ENCODE results near the gene PLEKHH1.

PLEKHH1 gene

DNA sequence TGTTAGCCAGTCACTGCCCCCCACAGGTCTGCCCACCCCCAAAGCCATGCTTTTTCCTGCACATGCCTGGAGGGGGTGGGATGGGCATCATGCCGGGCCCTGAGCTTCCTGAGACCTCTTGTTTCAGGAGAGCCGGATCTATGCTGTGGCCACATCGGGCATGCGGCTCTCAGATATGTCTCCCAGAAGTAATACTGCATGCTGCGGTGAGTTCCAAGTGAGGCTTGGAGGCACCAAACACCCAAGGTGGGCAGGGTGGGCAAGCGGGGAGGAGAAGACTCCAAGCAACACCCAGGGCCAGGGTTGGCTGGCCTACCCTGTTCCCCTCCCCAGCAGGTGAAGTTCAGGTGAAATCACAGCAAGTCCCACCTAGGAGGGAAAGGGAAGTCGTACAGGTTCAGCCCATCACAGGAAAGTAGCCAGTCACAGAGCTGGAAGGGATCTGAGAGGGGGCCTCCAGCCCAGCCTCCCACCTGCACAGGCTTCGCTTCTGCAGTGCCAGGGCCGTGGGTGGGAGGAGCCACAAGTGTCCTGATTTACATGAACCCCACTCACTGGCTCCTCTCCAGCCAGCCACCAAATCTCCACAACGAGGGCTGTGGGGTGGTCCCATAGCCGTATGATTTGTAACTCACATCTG, 36.0 kb downstream of the PLEKHH1 start:
- no peak for DNase-seq

DNA sequence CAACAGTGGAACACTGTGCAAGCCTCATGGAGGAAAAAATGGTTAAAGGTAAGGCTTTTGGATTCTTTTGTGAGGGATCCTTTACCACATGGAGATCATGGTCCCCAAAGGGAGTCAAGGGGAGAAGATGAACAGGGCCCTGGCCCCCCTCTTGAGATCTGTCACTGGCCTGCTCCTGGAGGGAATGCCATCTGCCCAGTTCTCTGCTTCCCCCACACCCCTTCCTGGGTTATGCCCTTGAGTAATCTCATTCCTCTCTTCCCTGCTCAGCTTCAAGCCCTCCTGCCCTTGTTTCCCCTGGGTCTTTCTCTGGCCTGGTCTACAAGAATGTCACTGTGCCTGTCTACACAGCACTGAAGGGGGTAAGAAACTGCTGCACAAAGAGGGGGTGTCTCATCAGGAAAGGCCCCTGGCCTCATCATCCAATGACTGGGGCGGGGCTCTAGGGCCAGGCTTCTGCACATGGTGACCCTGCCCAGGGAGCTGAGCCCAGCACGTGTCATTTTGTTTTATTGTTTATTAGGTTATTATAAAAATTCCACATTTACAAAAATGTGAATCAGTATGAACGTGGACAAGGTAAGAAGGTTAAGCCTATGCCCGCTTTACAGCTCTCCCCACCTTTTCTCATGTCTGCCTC, 36.7 kb downstream of the PLEKHH1 start:
- DNase-seq: no peak

DNA sequence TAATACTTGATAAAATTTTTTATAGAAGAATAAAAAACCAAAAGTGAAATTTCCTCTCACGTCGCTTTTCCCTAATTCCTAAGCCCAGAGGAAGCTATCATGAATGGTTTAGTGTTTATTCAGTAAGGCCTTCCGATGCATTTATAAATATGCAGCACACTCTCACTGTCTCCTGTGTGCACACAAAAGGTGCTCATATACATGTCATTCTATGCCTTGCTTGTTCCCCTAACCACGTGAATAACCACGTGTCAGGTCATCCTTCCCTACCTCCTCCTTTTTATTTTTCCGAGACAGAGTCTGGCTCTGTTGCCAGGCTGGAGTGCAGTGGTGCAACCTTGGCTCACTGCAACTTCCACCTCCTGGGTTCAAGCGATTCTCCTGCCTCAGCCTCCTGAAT, 37.4 kb downstream of the PLEKHH1 start:
- no peak for DNase-seq

GRCh38 chr14:67571275-67571990, 38.3 kb downstream of the PLEKHH1 start:
- DNase-seq: peak; percentile 46

- no peak for DNase-seq
These were observed 38.9 kb downstream of the PLEKHH1 start for GRCh38 chr14:67571991-67572323.

- DNase-seq: no peak
These were observed 39.5 kb downstream of the PLEKHH1 start for GRCh38 chr14:67572608-67573007.

GRCh38 chr14:67573228-67574010, 40.3 kb downstream of the PLEKHH1 start:
- DNase-seq: no peak

DNA sequence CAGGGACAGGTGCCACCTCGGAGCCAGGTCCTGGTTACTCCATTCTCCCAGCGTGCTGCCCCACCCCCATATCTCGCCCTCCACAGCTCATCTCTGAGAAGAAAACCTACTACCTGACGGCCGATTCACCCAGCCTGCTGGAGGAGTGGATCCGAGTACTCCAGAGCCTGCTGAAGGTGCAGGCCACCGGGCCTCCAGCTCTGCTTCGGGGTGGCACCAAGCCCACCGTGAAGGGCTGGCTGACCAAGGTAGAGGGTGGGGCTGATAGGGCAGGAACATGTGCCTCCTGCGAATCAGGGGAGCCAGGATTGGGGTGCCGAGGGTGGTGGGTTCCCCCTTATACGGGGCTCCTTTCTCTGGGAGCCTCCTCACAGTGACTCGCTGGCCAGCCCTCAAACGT, 41.1 kb downstream of the PLEKHH1 start:
- DNase-seq: no peak

- DNase-seq: no peak
These were observed 41.7 kb downstream of the PLEKHH1 start for GRCh38 chr14:67574806-67575205.

DNA sequence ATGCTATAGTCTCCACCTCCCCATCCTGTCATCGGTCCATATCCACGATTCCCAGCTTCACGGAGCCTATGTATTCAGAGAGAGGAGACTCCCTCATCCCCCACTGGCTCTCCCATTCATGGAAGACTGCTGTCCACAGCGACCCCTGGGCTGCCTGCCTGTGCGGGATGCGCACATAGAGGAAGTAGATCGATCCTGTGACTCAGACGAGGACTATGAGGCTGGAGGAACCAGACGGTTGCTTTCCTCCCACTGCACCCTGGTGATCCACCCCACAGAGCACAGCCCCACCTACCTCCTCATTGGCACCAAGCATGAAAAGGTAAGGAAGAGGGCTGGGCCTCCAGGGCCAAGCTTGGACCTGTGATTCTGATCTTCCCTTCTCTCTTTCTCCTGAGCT, 42.6 kb downstream of the PLEKHH1 start:
- DNase-seq: no peak

DNA sequence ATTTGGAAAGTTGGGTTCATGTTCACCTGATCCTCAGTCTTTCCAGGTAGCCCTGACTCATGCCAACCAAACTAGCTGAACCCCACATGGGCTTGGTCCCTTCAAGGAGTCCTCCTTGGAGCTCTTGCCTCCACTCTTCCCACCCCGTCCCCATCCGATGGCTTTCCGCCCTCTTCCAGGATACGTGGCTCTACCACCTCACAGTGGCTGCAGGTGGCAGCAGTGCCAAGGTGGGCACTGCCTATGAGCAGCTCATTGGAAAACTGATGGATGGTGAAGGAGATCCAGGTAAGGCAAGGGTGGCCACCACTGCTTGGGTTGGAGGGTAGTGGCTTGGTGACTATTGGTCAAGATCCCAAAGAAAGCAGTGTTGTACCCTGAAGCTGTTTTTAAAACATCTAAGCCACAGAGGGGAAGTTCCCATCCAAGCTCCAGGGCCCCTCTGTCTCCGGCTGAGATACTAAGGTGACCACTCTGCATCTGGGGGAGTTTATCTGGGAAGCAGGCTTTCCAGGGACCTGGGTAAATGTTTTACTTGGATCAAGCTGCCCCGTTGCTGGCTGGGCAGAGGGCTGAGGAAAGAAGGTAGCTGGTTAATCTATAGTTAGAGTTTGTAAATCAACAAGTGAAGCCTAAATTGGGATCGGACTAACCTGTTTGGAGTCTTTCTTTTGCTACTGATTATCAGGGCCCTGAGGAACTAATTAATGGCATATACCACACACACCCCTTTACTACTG, 43.3 kb downstream of the PLEKHH1 start:
- DNase-seq: no peak

DNA sequence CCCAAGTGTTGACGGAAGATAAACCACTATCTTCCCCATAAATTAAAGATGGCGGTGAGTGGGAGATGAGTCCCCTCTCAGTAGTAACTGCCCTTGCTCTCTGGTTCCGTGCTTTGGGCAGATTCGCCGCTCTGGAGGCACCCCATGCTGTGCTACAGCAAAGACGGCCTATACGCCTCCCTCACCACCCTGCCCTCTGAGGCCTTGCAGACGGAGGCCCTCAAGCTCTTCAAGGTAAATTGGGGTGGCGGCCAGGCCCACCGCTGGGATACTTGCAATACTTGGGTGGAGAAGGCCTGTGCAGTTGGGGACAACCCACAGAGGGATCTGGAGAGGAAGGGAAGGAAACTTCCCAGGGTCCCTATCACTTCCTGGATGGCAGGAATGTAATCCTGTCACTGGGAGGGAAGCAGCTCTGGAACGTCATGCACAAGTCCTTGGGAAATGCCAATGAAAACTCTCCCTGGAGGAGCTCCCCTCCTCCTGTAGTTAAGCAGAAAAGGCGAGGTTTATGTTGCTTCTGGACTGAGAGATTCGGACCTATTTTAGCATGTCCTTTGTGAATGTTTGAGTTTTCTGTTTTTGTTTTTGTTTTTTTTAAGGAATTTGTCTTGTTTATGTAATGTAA, 44.2 kb downstream of the PLEKHH1 start:
- DNase-seq: no peak

DNA sequence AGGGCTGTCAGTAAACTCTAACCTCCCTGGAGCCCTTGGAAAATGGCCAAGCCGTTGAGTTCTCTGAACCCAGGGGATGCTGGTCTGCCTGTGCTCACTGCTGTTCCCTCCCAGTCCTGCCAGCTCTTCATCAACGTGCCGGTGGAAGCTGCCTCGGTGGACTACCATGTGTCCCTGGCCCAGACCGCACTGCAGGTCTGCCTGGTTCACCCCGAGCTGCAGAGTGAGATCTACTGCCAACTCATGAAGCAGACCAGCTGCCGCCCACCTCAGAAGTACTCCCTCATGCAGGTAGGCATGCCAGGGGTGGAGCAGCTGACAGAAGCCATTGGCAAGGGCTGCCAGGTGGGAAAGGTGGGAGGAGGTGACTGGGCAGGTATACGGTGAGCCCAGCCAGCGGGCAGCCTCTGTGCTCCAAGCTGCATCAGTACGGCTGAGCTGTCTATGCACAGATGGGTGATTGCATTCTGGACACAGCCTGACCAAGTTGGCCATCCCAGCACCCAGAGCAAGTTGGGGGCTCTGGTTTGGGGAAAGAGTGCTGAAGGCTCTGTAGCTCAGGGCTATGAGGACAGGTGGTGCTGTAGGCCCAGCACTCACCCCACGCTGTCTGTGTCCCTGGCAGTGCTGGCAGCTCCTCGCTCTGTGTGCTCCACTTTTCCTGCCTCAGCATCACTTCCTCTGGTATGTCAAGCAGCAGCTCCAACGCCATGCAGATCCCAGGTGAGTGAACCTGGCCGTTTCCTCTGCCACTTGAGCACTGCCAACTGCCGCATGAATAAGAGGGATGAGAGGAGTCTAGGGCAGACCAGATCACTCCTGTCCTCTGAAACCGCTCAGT, 45.0 kb downstream of the PLEKHH1 start:
- no peak for DNase-seq

DNA sequence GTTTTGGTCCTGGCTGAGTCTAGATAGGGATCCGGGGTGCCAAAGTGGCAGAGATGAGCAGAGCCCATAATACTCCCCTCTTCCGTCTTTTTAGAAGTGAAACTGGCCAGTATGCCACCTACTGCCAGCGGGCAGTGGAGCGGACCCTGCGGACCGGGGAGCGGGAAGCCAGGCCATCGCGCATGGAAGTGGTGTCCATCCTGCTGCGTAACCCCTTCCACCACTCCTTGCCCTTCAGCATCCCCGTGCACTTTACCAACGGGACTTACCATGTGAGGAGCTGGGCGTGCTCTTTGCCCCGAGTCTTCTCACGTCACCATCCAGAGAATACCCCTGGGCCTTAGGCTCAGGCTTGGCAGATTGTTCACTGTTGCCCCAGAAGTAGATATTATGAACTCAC, 46.0 kb downstream of the PLEKHH1 start:
- no peak for DNase-seq

DNA sequence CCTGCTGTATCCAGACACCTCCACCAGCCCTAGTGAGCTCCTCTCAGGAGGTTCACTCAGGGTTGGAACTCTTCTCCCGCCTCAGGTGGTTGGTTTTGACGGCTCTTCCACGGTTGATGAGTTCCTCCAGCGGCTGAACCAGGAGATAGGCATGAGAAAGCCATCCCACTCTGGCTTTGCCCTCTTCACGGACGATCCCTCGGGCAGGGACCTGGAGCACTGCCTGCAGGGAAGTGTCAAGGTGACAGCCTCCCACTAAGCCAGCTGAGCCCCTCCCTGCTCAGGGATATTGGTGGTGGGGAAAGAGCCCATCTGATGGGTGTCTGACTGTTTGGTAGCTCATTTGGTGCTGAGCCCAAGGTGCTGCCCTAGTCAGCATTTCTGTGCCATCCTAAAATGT, 46.5 kb downstream of the PLEKHH1 start:
- DNase-seq: no peak

GRCh38 chr14:67580336-67581171, 47.5 kb downstream of the PLEKHH1 start:
- no peak for DNase-seq

- DNase-seq: no peak
These were observed 48.6 kb downstream of the PLEKHH1 start for GRCh38 chr14:67581643-67582042.

- DNase-seq: no peak
These were observed 49.0 kb downstream of the PLEKHH1 start for GRCh38 chr14:67582061-67582460.

DNA sequence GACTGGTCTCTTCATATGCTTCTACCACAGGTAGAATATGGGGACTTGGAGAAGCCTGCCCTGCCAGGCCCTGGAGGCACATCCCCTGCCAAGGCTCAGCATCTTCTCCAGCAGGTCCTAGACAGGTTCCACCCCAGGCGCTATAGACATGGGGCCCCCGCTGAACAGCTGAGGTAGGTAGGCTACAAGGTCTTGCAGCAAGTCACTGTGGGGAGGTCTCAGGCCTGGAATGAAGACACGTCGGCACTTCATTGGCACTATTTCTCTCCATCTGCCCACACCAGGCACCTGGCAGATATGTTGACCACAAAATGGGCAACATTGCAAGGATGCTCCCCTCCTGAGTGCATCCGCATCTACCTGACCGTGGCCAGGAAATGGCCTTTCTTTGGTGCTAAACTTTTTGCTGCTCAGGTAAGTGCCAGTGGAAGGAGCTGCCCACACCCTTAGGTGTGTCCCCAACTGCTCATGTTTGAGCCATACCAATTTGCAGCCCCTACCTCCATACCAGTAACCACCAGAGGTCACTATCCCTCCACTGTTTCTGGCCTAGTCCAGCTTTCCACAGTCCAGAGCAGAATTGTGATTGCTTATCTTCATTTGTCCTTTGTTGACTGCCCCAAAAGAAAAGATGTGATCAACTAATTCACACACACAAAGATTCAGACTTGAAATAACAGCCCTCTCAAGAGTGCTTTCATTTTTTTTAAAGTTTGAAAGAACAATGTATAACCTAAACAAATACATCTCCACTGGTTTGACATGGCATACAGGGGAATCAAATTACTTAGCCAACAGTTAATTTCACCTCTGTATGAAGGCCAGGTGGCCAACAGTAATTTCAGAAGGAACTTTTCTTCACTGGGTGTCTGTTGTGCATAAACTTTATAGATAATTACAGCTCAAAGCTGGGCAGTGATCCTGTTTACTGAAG, 50.9 kb downstream of the PLEKHH1 start:
- peak; percentile 1 for DNase-seq
